G401 (cell line): ENCODE results near the gene NUP35. TPM values are rescaled to one million over a fixed set of nuclear protein-coding genes. Genes with fewer than 3 reads are reported as not detected.
"Not testable (repeated sequence)": the region's sequence is repeated elsewhere in the genome, so short reads cannot be mapped to it uniquely, and the experiment has no call there.

Experiments used
- DNase-seq: peaks from one replicate; pipeline ENCODE4 v3.0.0-alpha.2; 2015; ENCODE audit warnings: low spot score
- in situ Hi-C: cut with HindIII; loops from 2 replicates; pipeline ENCODE4 v1.10.0; 2016; ENCODE audit warnings: low sequenced_read_pairs, mixed read lengths
- total RNA-seq: library from RNA; depleted of rRNA; stranded (reverse); fragments of >200 nt; shearing (Covaris generic); gene quantifications from 2 replicates; pipeline ENCODE4 v1.2.3, GENCODE V29; 2014

Gene NUP35
- total RNA-seq, 1 experiment from 2014 or later = 39.4 TPM

- in situ Hi-C loops = no loop called here
- no peak for DNase-seq
Measured at GRCh38 chr2:183125659-183126341, 1.6 kb downstream of the NUP35 start.

- no peak for DNase-seq
- in situ Hi-C loops = no loop called here
Measured at GRCh38 chr2:183126635-183127034, 2.4 kb downstream of the NUP35 start.

GRCh38 chr2:183134016-183134415 is 9.8 kb downstream of the NUP35 start:
- in situ Hi-C loops = no loop called here
- DNase-seq = no peak

GRCh38 chr2:183148955-183149354 is 24.7 kb downstream of the NUP35 start:
- in situ Hi-C loops = no loop called here
- DNase-seq = no peak

- in situ Hi-C loops = no loop called here
- DNase-seq = no peak
Measured at GRCh38 chr2:183149489-183149888, 25.2 kb downstream of the NUP35 start.

- DNase-seq, in situ Hi-C loops: not testable (repeated sequence)
Measured at GRCh38 chr2:183152280-183152679, 28.0 kb downstream of the NUP35 start.

- DNase-seq = no peak
- in situ Hi-C loops = no loop called here
Measured at GRCh38 chr2:183153967-183154366, 29.7 kb downstream of the NUP35 start.

- in situ Hi-C loops, DNase-seq: not testable (repeated sequence)
Measured at GRCh38 chr2:183154772-183155171, 30.5 kb downstream of the NUP35 start.

- no peak for DNase-seq
- in situ Hi-C loops = no loop called here
Measured at GRCh38 chr2:183157131-183157530, 32.9 kb downstream of the NUP35 start.

- in situ Hi-C loops = no loop called here
- DNase-seq = no peak
Measured at GRCh38 chr2:183162362-183162761, 38.1 kb downstream of the NUP35 start.

- DNase-seq = no peak
- in situ Hi-C loops = no loop called here
Measured at GRCh38 chr2:183163821-183164649, 39.8 kb downstream of the NUP35 start.

GRCh38 chr2:183164650-183165015 is 40.4 kb downstream of the NUP35 start:
- in situ Hi-C loops = no loop called here

GRCh38 chr2:183166210-183166609 is 42.0 kb downstream of the NUP35 start:
- no peak for DNase-seq
- in situ Hi-C loops = no loop called here

More at GRCh38 chr2:183164650-183165015, 40.4 kb downstream of the NUP35 start:
- DNase-seq = no peak

GRCh38 chr2:183166976-183167375 is 42.7 kb downstream of the NUP35 start:
- in situ Hi-C loops, DNase-seq: not testable (repeated sequence)

GRCh38 chr2:183172220-183172887 is 48.1 kb downstream of the NUP35 start:
- in situ Hi-C loops = no loop called here
- no peak for DNase-seq

GRCh38 chr2:183179156-183179555 is 54.9 kb downstream of the NUP35 start:
- in situ Hi-C loops = no loop called here
- no peak for DNase-seq

- DNase-seq = no peak
- in situ Hi-C loops = no loop called here
Measured at GRCh38 chr2:183185534-183185933, 61.3 kb downstream of the NUP35 start.

- in situ Hi-C loops = no loop called here
- DNase-seq = no peak
Measured at GRCh38 chr2:183186296-183186695, 62.1 kb downstream of the NUP35 start.

- DNase-seq = no peak
- in situ Hi-C loops = no loop called here
Measured at GRCh38 chr2:183186766-183187165, 62.5 kb downstream of the NUP35 start.

GRCh38 chr2:183192343-183192742 is 68.1 kb downstream of the NUP35 start:
- DNase-seq = no peak

More at GRCh38 chr2:183192343-183192742, 68.1 kb downstream of the NUP35 start:
- in situ Hi-C loops = no loop called here
